GM19467 (cell line): ENCODE results near the gene DMRTA2.

ENCODE experiments used
- ATAC-seq: cut with Tn5 transposase; IDR thresholded peaks from one replicate; pipeline ENCODE4 v1.9.1; 2021; ENCODE audit warnings: mild to moderate bottlenecking, moderate library complexity; ENCODE audit not compliant: unreplicated experiment

DMRTA2 gene

GRCh38 chr1:50422946-50423669 lies at the start of gene DMRTA2:
Gene DMRTA2, minus strand, starts transcription at chr1:50423443. Its CDS starts 1,907 bp downstream, at chr1:50421536.
- ATAC-seq = no peak

GRCh38 chr1:50471967-50472366 lies 48.7 kb upstream of the DMRTA2 start:
- no peak for ATAC-seq

- no peak for ATAC-seq
Measured at GRCh38 chr1:50462964-50463363, 39.7 kb upstream of the DMRTA2 start.

GRCh38 chr1:50458507-50458906 lies 35.3 kb upstream of the DMRTA2 start:
- no peak for ATAC-seq

GRCh38 chr1:50454911-50455310 lies 31.7 kb upstream of the DMRTA2 start:
- no peak for ATAC-seq

GRCh38 chr1:50453266-50453665 lies 30.0 kb upstream of the DMRTA2 start:
- ATAC-seq = no peak

- no peak for ATAC-seq
Measured at GRCh38 chr1:50452700-50453099, 29.5 kb upstream of the DMRTA2 start.

- ATAC-seq = no peak
Measured at GRCh38 chr1:50450861-50451653, 27.8 kb upstream of the DMRTA2 start.

- no peak for ATAC-seq
Measured at GRCh38 chr1:50447961-50448360, 24.7 kb upstream of the DMRTA2 start.

GRCh38 chr1:50441183-50441582 lies 17.9 kb upstream of the DMRTA2 start:
- ATAC-seq = no peak

GRCh38 chr1:50438945-50439344 lies 15.7 kb upstream of the DMRTA2 start:
- no peak for ATAC-seq

GRCh38 chr1:50436489-50436888 lies 13.2 kb upstream of the DMRTA2 start:
- no peak for ATAC-seq

GRCh38 chr1:50430010-50430405 lies 6.8 kb upstream of the DMRTA2 start:
- ATAC-seq = no peak

- ATAC-seq = no peak
Measured at GRCh38 chr1:50427818-50428779, 4.9 kb upstream of the DMRTA2 start.

GRCh38 chr1:50427086-50427817 lies 4.0 kb upstream of the DMRTA2 start:
- ATAC-seq = no peak

GRCh38 chr1:50426702-50427085 lies 3.5 kb upstream of the DMRTA2 start:
- ATAC-seq = no peak

- ATAC-seq = no peak
Measured at GRCh38 chr1:50426108-50426700, 3.0 kb upstream of the DMRTA2 start.

- ATAC-seq = no peak
Measured at GRCh38 chr1:50425376-50426107, 2.3 kb upstream of the DMRTA2 start.

- no peak for ATAC-seq
Measured at GRCh38 chr1:50424884-50425375, 1.7 kb upstream of the DMRTA2 start.
